GM23338 (cell line): ENCODE measurements around the gene PRTFDC1. TPM values are rescaled to one million over a fixed set of nuclear protein-coding genes. Genes with fewer than 3 reads are reported as not detected.

ENCODE experiments used
- ATAC-seq: fragments of 200-7000 bp; cut with Tn5 transposase; 3 replicates; pipeline ENCODE4 v1.9.1; 2020
- DNase-seq: peaks from one replicate; pipeline ENCODE4 v3.0.0-alpha.2; 2015; ENCODE audit warnings: low spot score
- H2AFZ ChIP-seq: fragments of 200-600 bp; sonication (generic); 2 replicates; pipeline ENCODE4 v1.8.0; 2016; ENCODE audit warnings: antibody characterized with exemption, mild to moderate bottlenecking, moderate library complexity
- H3F3A ChIP-seq: fragments of 200-600 bp; sonication (generic); replicated peaks from 2 replicates; pipeline ENCODE4 v1.8.0; 2017; ENCODE audit warnings: antibody characterized with exemption, mixed run types, low read depth
- H3K27ac ChIP-seq: fragments of 200-600 bp; sonication (generic); 2 replicates; pipeline ENCODE4 v1.6.1; 2016; ENCODE audit warnings: low read depth
- H3K27me3 ChIP-seq: fragments of 200-600 bp; sonication (generic); 2 replicates; pipeline ENCODE4 v1.8.0; 2016; ENCODE audit warnings: mild to moderate bottlenecking, mixed run types, moderate library complexity; ENCODE audit not compliant: insufficient read depth
- H3K36me3 ChIP-seq: fragments of 200-600 bp; sonication (generic); 2 replicates; pipeline ENCODE4 v1.8.0; 2016; ENCODE audit warnings: mild to moderate bottlenecking; ENCODE audit not compliant: insufficient read depth
- H3K4me1 ChIP-seq: fragments of 200-600 bp; sonication (generic); 2 replicates; pipeline ENCODE4 v1.8.0; 2016; ENCODE audit warnings: mild to moderate bottlenecking, moderate library complexity; ENCODE audit not compliant: insufficient read depth
- H3K4me2 ChIP-seq: fragments of 200-600 bp; sonication (generic); 2 replicates; pipeline ENCODE4 v1.7.1; 2017; ENCODE audit warnings: mixed run types
- H3K4me3 ChIP-seq: fragments of 200-600 bp; sonication (generic); 2 replicates; pipeline ENCODE4 v1.6.1; 2016; ENCODE audit warnings: mixed run types
- H3K79me2 ChIP-seq: fragments of 200-600 bp; sonication (generic); replicated peaks from 2 replicates; pipeline ENCODE4 v1.8.0; 2017; ENCODE audit warnings: mild to moderate bottlenecking; ENCODE audit not compliant: insufficient read depth
- H3K9me2 ChIP-seq: fragments of 200-600 bp; sonication (generic); 2 replicates; pipeline ENCODE4 v1.8.0; 2017; ENCODE audit not compliant: insufficient read depth
- H4K20me1 ChIP-seq: fragments of 200-600 bp; sonication (generic); replicated peaks from 2 replicates; pipeline ENCODE4 v1.8.0; 2017; ENCODE audit warnings: mild to moderate bottlenecking; ENCODE audit not compliant: insufficient read depth
- H3K27ac Mint-ChIP-seq: 2 replicates; pipeline ENCODE4 v1.8.0; 2020; ENCODE audit warnings: inconsistent platforms, mild to moderate bottlenecking, moderate library complexity, mixed read lengths
- H3K27me3 Mint-ChIP-seq: 3 replicates; pipeline ENCODE4 v1.8.0; 2022; ENCODE audit warnings: low read depth, mild to moderate bottlenecking, moderate library complexity, mixed read lengths, inconsistent platforms; ENCODE audit not compliant: insufficient read depth, poor library complexity
- H3K36me3 Mint-ChIP-seq: 3 replicates; pipeline ENCODE4 v1.8.0; 2021; ENCODE audit warnings: low read depth, mild to moderate bottlenecking, inconsistent platforms, moderate library complexity, mixed read lengths
- H3K4me1 Mint-ChIP-seq: 3 replicates; pipeline ENCODE4 v1.8.0; 2020; ENCODE audit warnings: mild to moderate bottlenecking, inconsistent platforms, mixed read lengths
- H3K4me3 Mint-ChIP-seq: 3 replicates; pipeline ENCODE4 v1.8.0; 2021; ENCODE audit warnings: moderate library complexity, mild to moderate bottlenecking, inconsistent platforms, mixed read lengths
- H3K9me3 Mint-ChIP-seq: 3 replicates; pipeline ENCODE4 v1.8.0; 2020; ENCODE audit warnings: moderate library complexity, mild to moderate bottlenecking, inconsistent platforms, mixed read lengths
- CREB1 ChIP-seq: fragments of 250-450 bp; sonication (Bioruptor Pico); IDR thresholded peaks from 2 replicates; pipeline ENCODE4 v1.5.0; 2020; ENCODE audit warnings: low read depth, mild to moderate bottlenecking, moderate library complexity
- CTCF ChIP-seq, 2 experiments: fragments of 200-600 bp in 1 of 2; sonication (generic) in 1 of 2; conservative IDR thresholded peaks; 2 replicates each; pipeline versions ENCODE4 v1.5.1 to v1.6.1; 2016 to 2017; ENCODE audit warnings: antibody characterized with exemption in 2 of 2, low read depth in 2 of 2, mild to moderate bottlenecking in 2 of 2, moderate library complexity in 1 of 2
- EZH2 ChIP-seq: fragments of 200-600 bp; sonication (generic); IDR thresholded peaks from one replicate; pipeline ENCODE4 v1.8.0; 2017; ENCODE audit warnings: antibody characterized with exemption, mild to moderate bottlenecking, low read depth; ENCODE audit not compliant: unreplicated experiment
- EZH2phosphoT487 ChIP-seq: fragments of 200-600 bp; sonication (generic); IDR thresholded peaks from one replicate; pipeline ENCODE4 v1.8.1; 2018; ENCODE audit warnings: antibody characterized with exemption; ENCODE audit not compliant: unreplicated experiment
- JUNB ChIP-seq: IDR thresholded peaks from one replicate; pipeline ENCODE4 v1.6.1; 2016; ENCODE audit warnings: antibody characterized with exemption; ENCODE audit not compliant: unreplicated experiment
- NANOG ChIP-seq: IDR thresholded peaks from 2 replicates; pipeline ENCODE4 v1.6.1; 2016; ENCODE audit warnings: antibody characterized with exemption, borderline replicate concordance
- POLR2AphosphoS5 ChIP-seq: IDR thresholded peaks from 2 replicates; pipeline ENCODE4 v1.6.1; 2016; ENCODE audit warnings: antibody characterized with exemption, low read depth
- REST ChIP-seq: IDR thresholded peaks from one replicate; pipeline ENCODE4 v1.6.1; 2018; ENCODE audit warnings: antibody characterized with exemption; ENCODE audit not compliant: unreplicated experiment
- STAT1 ChIP-seq: IDR thresholded peaks from one replicate; pipeline ENCODE4 v1.6.1; 2016; ENCODE audit warnings: antibody characterized with exemption; ENCODE audit not compliant: unreplicated experiment
- ZNF114 ChIP-seq: fragments of 250-450 bp; sonication (Bioruptor Pico); IDR thresholded peaks from 2 replicates; pipeline ENCODE4 v1.5.0; 2020; ENCODE audit warnings: mild to moderate bottlenecking, moderate library complexity
- ZNF331 ChIP-seq: fragments of 250-450 bp; sonication (Bioruptor Pico); IDR thresholded peaks from 2 replicates; pipeline ENCODE4 v1.5.0; 2020; ENCODE audit warnings: low read depth, mild to moderate bottlenecking, moderate library complexity
- polyA plus RNA-seq: library from polyadenylated mRNA; unstranded; fragments of >200 nt; fragmentation: Nextera tagmentation; extraction: Ambion mirVana; gene quantifications from 2 replicates; pipeline ENCODE4 v1.2.1, GENCODE V29; 2016
- total RNA-seq: library from RNA; depleted of rRNA; stranded (reverse); fragments of >200 nt; shearing (Covaris generic); gene quantifications from 2 replicates; pipeline ENCODE4 v1.2.3, GENCODE V29; 2014
- TF ChIP-seq, protein P1 (sequence below): IDR thresholded peaks from 2 replicates; pipeline ENCODE4 v1.6.1; 2016; ENCODE audit warnings: antibody characterized with exemption
- TF ChIP-seq, protein P2 (sequence below): fragments of 250-450 bp; sonication (Bioruptor Pico); IDR thresholded peaks from 2 replicates; pipeline ENCODE4 v1.5.0; 2020; ENCODE audit warnings: mild to moderate bottlenecking, moderate library complexity

PRTFDC1 gene
- total and polyA plus RNA-seq, 2 experiments from 2014 or later = 7.9 to 9.1 TPM

- no peaks in the 10 kb centered on the region for H3K36me3 ChIP-seq
- no peak for DNase-seq
- Mint-ChIP-seq H3K27ac (no peak overlapping the region), H3K4me1 (peaks cover 3% of the 10 kb centered on the region; the same call in 2 of the 3 replicates), H3K4me3 (no peak overlapping the region), H3K9me3 (no peaks in the 10 kb centered on the region; the same call in 2 of the 3 replicates), H3K36me3 (no peaks in the 10 kb centered on the region), H3K27me3 (peaks cover 2% of the 10 kb centered on the region)
- H3K4me3 ChIP-seq = no peak overlapping the region
- no peaks in the 10 kb centered on the region for H4K20me1 ChIP-seq
- peaks cover 8% of the 10 kb centered on the region; the same call in 1 of the 2 replicates for H3K9me2 ChIP-seq
- no peak overlapping the region for H2AFZ ChIP-seq
- no peak for ATAC-seq
- no peak overlapping the region for H3K27ac ChIP-seq
- H3K4me2 ChIP-seq = no peak overlapping the region
- no peaks in the 10 kb centered on the region for H3F3A ChIP-seq
- TF ChIP-seq REST = no peak
- no peak for TF ChIP-seq STAT1
- no peak for TF ChIP-seq EZH2
- TF ChIP-seq, protein P1, sequence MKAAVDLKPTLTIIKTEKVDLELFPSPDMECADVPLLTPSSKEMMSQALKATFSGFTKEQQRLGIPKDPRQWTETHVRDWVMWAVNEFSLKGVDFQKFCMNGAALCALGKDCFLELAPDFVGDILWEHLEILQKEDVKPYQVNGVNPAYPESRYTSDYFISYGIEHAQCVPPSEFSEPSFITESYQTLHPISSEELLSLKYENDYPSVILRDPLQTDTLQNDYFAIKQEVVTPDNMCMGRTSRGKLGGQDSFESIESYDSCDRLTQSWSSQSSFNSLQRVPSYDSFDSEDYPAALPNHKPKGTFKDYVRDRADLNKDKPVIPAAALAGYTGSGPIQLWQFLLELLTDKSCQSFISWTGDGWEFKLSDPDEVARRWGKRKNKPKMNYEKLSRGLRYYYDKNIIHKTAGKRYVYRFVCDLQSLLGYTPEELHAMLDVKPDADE = no peak
- TF ChIP-seq CREB1 (CRISPR knock-in tag) = no peak
- no peak for TF ChIP-seq CTCF (conservative IDR thresholded peaks at IDR 0.05; ENCODE audit: low read depth in 2 of 2)
- no peak for TF ChIP-seq EZH2phosphoT487
- TF ChIP-seq POLR2AphosphoS5 = no peak
- TF ChIP-seq JUNB = no peak
- no peak for TF ChIP-seq ZNF114 (CRISPR knock-in tag)
- no peak for TF ChIP-seq NANOG
- TF ChIP-seq, protein P2, sequence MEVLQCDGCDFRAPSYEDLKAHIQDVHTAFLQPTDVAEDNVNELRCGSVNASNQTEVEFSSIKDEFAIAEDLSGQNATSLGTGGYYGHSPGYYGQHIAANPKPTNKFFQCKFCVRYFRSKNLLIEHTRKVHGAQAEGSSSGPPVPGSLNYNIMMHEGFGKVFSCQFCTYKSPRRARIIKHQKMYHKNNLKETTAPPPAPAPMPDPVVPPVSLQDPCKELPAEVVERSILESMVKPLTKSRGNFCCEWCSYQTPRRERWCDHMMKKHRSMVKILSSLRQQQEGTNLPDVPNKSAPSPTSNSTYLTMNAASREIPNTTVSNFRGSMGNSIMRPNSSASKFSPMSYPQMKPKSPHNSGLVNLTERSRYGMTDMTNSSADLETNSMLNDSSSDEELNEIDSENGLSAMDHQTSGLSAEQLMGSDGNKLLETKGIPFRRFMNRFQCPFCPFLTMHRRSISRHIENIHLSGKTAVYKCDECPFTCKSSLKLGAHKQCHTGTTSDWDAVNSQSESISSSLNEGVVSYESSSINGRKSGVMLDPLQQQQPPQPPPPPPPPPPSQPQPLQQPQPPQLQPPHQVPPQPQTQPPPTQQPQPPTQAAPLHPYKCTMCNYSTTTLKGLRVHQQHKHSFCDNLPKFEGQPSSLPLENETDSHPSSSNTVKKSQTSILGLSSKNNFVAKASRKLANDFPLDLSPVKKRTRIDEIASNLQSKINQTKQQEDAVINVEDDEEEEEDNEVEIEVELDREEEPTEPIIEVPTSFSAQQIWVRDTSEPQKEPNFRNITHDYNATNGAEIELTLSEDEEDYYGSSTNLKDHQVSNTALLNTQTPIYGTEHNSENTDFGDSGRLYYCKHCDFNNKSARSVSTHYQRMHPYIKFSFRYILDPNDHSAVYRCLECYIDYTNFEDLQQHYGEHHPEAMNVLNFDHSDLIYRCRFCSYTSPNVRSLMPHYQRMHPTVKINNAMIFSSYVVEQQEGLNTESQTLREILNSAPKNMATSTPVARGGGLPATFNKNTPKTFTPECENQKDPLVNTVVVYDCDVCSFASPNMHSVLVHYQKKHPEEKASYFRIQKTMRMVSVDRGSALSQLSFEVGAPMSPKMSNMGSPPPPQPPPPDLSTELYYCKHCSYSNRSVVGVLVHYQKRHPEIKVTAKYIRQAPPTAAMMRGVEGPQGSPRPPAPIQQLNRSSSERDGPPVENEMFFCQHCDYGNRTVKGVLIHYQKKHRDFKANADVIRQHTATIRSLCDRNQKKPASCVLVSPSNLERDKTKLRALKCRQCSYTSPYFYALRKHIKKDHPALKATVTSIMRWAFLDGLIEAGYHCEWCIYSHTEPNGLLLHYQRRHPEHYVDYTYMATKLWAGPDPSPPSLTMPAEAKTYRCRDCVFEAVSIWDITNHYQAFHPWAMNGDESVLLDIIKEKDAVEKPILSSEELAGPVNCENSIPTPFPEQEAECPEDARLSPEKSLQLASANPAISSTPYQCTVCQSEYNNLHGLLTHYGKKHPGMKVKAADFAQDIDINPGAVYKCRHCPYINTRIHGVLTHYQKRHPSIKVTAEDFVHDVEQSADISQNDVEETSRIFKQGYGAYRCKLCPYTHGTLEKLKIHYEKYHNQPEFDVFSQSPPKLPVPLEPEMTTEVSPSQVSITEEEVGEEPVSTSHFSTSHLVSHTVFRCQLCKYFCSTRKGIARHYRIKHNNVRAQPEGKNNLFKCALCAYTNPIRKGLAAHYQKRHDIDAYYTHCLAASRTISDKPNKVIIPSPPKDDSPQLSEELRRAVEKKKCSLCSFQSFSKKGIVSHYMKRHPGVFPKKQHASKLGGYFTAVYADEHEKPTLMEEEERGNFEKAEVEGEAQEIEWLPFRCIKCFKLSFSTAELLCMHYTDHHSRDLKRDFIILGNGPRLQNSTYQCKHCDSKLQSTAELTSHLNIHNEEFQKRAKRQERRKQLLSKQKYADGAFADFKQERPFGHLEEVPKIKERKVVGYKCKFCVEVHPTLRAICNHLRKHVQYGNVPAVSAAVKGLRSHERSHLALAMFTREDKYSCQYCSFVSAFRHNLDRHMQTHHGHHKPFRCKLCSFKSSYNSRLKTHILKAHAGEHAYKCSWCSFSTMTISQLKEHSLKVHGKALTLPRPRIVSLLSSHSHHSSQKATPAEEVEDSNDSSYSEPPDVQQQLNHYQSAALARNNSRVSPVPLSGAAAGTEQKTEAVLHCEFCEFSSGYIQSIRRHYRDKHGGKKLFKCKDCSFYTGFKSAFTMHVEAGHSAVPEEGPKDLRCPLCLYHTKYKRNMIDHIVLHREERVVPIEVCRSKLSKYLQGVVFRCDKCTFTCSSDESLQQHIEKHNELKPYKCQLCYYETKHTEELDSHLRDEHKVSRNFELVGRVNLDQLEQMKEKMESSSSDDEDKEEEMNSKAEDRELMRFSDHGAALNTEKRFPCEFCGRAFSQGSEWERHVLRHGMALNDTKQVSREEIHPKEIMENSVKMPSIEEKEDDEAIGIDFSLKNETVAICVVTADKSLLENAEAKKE (CRISPR knock-in tag) = no peak
- no peak for TF ChIP-seq ZNF331
- H3K4me1 ChIP-seq = no peaks in the 10 kb centered on the region
- H3K79me2 ChIP-seq = no peaks in the 10 kb centered on the region
- H3K27me3 ChIP-seq = no peaks in the 10 kb centered on the region
Measured at GRCh38 chr10:24984906-24985305, 32.5 kb upstream of the PRTFDC1 start.
